Activated T-cell treated with anti-CD3 and anti-CD28 coated beads, Interleukin-2, amount 50 U/mL, for 72 hours (primary cell): ENCODE data around the gene ASB13. TPM values are rescaled to one million over a fixed set of nuclear protein-coding genes. Genes with fewer than 3 reads are reported as not detected.
A peak's percentile ranks its signal among the peaks of the same experiment; 100 is the strongest.

Source experiments
- ATAC-seq, 2 donors: fragments of 150-1000 bp; cut with Tn5 transposase; replicated peaks in 1 of 2; 2 replicates each; pipeline ENCODE4 v1.10.0; 2021; ENCODE audit warnings: moderate library complexity in 2 of 2, mild to moderate bottlenecking in 1 of 2
- DNase-seq, 2 donors: peaks; one replicate each; pipeline ENCODE4 v3.0.0; 2021 to 2022; ENCODE audit warnings: mixed read lengths in 1 of 2
- H3K27ac Mint-ChIP-seq: one replicate; pipeline ENCODE4 v1.8.0; 2022; ENCODE audit warnings: mild to moderate bottlenecking, moderate library complexity, mixed read lengths
- H3K27me3 Mint-ChIP-seq: one replicate; pipeline ENCODE4 v1.8.0; 2022; ENCODE audit warnings: low read depth, mixed read lengths
- H3K36me3 Mint-ChIP-seq, 2 donors: one replicate each; pipeline ENCODE4 v1.8.0; 2022; ENCODE audit warnings: mixed read lengths in 2 of 2, mild to moderate bottlenecking in 1 of 2; ENCODE audit not compliant: insufficient read depth in 2 of 2
- H3K4me1 Mint-ChIP-seq: one replicate; pipeline ENCODE4 v1.8.0; 2022; ENCODE audit warnings: low read depth, mixed read lengths
- H3K4me3 Mint-ChIP-seq, 2 donors: one replicate each; pipeline ENCODE4 v1.8.0; 2022; ENCODE audit warnings: mild to moderate bottlenecking in 2 of 2, mixed read lengths in 2 of 2, moderate library complexity in 2 of 2
- H3K9me3 Mint-ChIP-seq, 2 donors: one replicate each; pipeline ENCODE4 v1.8.0; 2022; ENCODE audit warnings: mixed read lengths in 2 of 2
- total RNA-seq, 2 donors: library from RNA; stranded (reverse); gene quantifications; one replicate each; pipeline ENCODE4 v1.2.3, GENCODE V29; 2022

The ASB13 gene
- total RNA-seq, 2 donors from 2014 or later: 7.0 to 7.8 TPM

- H3K36me3 Mint-ChIP-seq: no peaks in the 10 kb centered on the region
- peaks cover 13% of the 10 kb centered on the region for H3K4me1 Mint-ChIP-seq
- no peak overlapping the region for H3K27ac Mint-ChIP-seq
- no peak overlapping the region for H3K4me3 Mint-ChIP-seq
- peaks cover 16% of the 10 kb centered on the region for H3K27me3 Mint-ChIP-seq
- ATAC-seq: peak; percentile 25 to 32
- H3K9me3 Mint-ChIP-seq: no peaks in the 10 kb centered on the region
- DNase-seq: no peak
These were observed 76.5 kb downstream of the ASB13 start for GRCh38 chr10:5589661-5590511.

DNA sequence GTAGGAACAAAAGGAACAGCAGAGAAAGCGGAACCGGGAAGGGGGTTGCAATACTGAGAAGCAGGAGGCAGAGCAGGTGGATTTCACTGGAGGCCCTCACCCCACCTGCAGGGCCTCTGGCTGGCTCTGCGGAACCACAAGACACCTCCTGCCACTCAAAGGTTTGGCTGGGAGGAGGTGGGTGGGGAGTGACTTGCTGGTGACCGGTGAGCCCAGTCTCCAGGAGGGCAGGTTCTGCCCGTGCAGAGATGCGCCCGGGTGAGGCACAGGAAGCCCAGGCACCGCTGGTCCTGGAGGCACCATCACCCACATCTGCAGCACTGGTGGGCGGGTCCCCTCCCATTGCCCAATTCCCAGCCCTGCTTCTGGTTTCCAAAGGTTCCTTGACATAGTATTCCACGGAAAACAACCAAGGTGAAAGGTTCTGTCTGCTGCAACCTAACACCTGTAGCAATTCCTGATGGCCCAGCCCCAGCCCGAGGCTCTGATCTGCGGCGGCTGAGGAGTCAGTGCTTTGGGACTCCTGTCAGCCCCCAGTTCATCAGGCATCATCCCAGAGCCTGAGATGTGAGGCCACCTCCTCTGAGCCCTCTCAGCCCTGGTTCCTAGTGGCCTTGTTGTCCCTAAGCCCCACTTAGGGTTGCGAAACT is 77.3 kb downstream of the ASB13 start:
- Mint-ChIP-seq H3K4me3 (no peak overlapping the region), H3K27ac (no peak overlapping the region), H3K27me3 (peaks cover 16% of the 10 kb centered on the region), H3K4me1 (peaks cover 13% of the 10 kb centered on the region), H3K9me3 (no peaks in the 10 kb centered on the region), H3K36me3 (no peaks in the 10 kb centered on the region)
- DNase-seq: no peak
- no peak for ATAC-seq

Other genes with a start within 250 kb of the ASB13 start
- not detected for gene CALML5, start 167.0 kb downstream of the ASB13 start, total RNA-seq
- not detected for gene CALML3, start 141.6 kb downstream of the ASB13 start, total RNA-seq
- gene TASOR2, start 18.2 kb upstream of the ASB13 start, total RNA-seq: 10 to 100 TPM; 40.5 to 47.7 TPM
- gene GDI2, start 146.8 kb upstream of the ASB13 start, total RNA-seq: 100 to 1,000 TPM; 275 to 309 TPM
- gene ANKRD16, start 223.3 kb upstream of the ASB13 start, total RNA-seq: 1 to 10 TPM; 3.9 to 5.8 TPM
- gene FBH1, start 223.6 kb upstream of the ASB13 start, total RNA-seq: 10 to 100 TPM; 51.0 to 53.6 TPM